Endothelial cell of umbilical vein (primary cell): ENCODE results near the gene ADGRG2. TPM values are rescaled to one million over a fixed set of nuclear protein-coding genes. Genes with fewer than 3 reads are reported as not detected.

ENCODE experiments used
- BruUV-seq: library from RNA; stranded (reverse); fragments of 400-500 nt; replicated peaks from 2 replicates; lab custom pipeline; 2021; lab: Mats Ljungman, UMichigan
- CTCF ChIA-PET: fragments of 300-600, 350-600 bp; sonication (Branson Sonifier 250); formaldehyde crosslinking; loops from one replicate; lab custom pipeline; 2021; ENCODE audit warnings: antibody characterized with exemption, inconsistent platforms; lab: Charles Lee
- POLR2A ChIA-PET: fragments of 300-600, 350-600 bp; sonication (Branson Sonifier 250); formaldehyde crosslinking; loops from one replicate; lab custom pipeline; 2021; ENCODE audit warnings: antibody characterized with exemption, inconsistent platforms; lab: Charles Lee
- DNase-seq: peaks from one replicate; pipeline ENCODE4 v3.0.0-alpha.2; 2011; ENCODE audit warnings: low read depth, low spot score
- FAIRE-seq: peaks from 2 replicates; lab custom pipeline; 2011; peaks lifted over from hg19 to GRCh38; lab: Jason Lieb, UNC
- H2AFZ ChIP-seq: 2 replicates; pipeline ENCODE4 v1.6.0; 2012; ENCODE audit warnings: low read depth, low read length, control low read depth, inconsistent platforms
- H3K27ac ChIP-seq: 2 replicates; pipeline ENCODE4 v1.5.1; 2011; ENCODE audit warnings: low read depth, mild to moderate bottlenecking, control low read depth, low read length, moderate library complexity; ENCODE audit not compliant: insufficient read depth
- H3K27me3 ChIP-seq, 2 experiments: 2 replicates each; pipeline versions ENCODE4 v1.6.0 to v1.6.1; 2011; ENCODE audit warnings: low read length in 2 of 2, mixed read lengths in 1 of 2; ENCODE audit not compliant: control insufficient read depth in 2 of 2, insufficient read depth in 2 of 2
- H3K36me3 ChIP-seq, 2 experiments: 2 replicates in 1 of 2; 3 replicates in 1 of 2; pipeline ENCODE4 v1.5.1; 2011; ENCODE audit warnings: low read length in 2 of 2, mild to moderate bottlenecking in 1 of 2, moderate library complexity in 1 of 2; ENCODE audit not compliant: control insufficient read depth in 2 of 2, insufficient read depth in 2 of 2; ENCODE audit errors: extremely low read depth in 1 of 2
- H3K4me1 ChIP-seq: 3 replicates; pipeline ENCODE4 v1.5.1; 2011; ENCODE audit warnings: mild to moderate bottlenecking, low read length; ENCODE audit not compliant: control insufficient read depth, insufficient read depth; ENCODE audit errors: extremely low read depth
- H3K4me2 ChIP-seq: 2 replicates; pipeline ENCODE4 v1.6.1; 2011; ENCODE audit warnings: low read length, control low read depth, mixed read lengths; ENCODE audit not compliant: insufficient read depth
- H3K4me3 ChIP-seq, 3 experiments: fragments of 200-600 bp in 1 of 3; sonication (generic), shearing (Covaris generic) in 1 of 3; replicated peaks in 1 of 3; 2 replicates each; pipeline ENCODE4 v1.5.1; 2011 to 2016; ENCODE audit warnings: control low read depth in 3 of 3, low read length in 3 of 3, mild to moderate bottlenecking in 2 of 3, inconsistent platforms in 1 of 3, low read depth in 1 of 3, moderate library complexity in 1 of 3; ENCODE audit not compliant: insufficient read depth in 1 of 3
- H3K79me2 ChIP-seq: 2 replicates; pipeline ENCODE4 v1.6.0; 2012; ENCODE audit warnings: low read length, inconsistent platforms; ENCODE audit not compliant: control insufficient read depth, insufficient read depth
- H3K9ac ChIP-seq: replicated peaks from 2 replicates; pipeline ENCODE3; 2011; ENCODE audit warnings: low read length, control low read depth; ENCODE audit not compliant: insufficient read depth; ENCODE audit errors: extremely low read depth
- H3K9me1 ChIP-seq: replicated peaks from 3 replicates; pipeline ENCODE4 v1.6.0; 2011; ENCODE audit warnings: mild to moderate bottlenecking, low read length; ENCODE audit not compliant: control insufficient read depth, insufficient read depth; ENCODE audit errors: extremely low read depth
- H3K9me3 ChIP-seq: replicated peaks from 2 replicates; pipeline ENCODE4 v1.5.1; 2012; ENCODE audit warnings: low read length, inconsistent platforms; ENCODE audit not compliant: control insufficient read depth, insufficient read depth
- H4K20me1 ChIP-seq: replicated peaks from 2 replicates; pipeline ENCODE3; 2011; ENCODE audit warnings: mild to moderate bottlenecking, low read length; ENCODE audit not compliant: control insufficient read depth, insufficient read depth; ENCODE audit errors: extremely low read depth
- CTCF ChIP-seq, 2 donors: IDR thresholded peaks; 1 replicate in 1 of 2; 2 replicates in 1 of 2; pipeline ENCODE4 v1.5.1; 2011; ENCODE audit warnings: low read length in 2 of 2, mild to moderate bottlenecking in 2 of 2, moderate library complexity in 2 of 2, control low read depth in 1 of 2, inconsistent platforms in 1 of 2, low read depth in 1 of 2; ENCODE audit not compliant: insufficient read depth in 1 of 2; ENCODE audit errors: extremely low read depth in 1 of 2
- EZH2 ChIP-seq: IDR thresholded peaks from 2 replicates; pipeline ENCODE4 v1.6.1; 2012; ENCODE audit warnings: borderline replicate concordance, low read depth, mild to moderate bottlenecking, moderate library complexity, low read length, inconsistent platforms; ENCODE audit not compliant: severe bottlenecking
- FOS ChIP-seq: IDR thresholded peaks from 2 replicates; pipeline ENCODE4 v1.6.1; 2011; ENCODE audit warnings: mild to moderate bottlenecking, low read length, moderate library complexity, borderline replicate concordance; ENCODE audit not compliant: insufficient read depth
- GATA2 ChIP-seq: IDR thresholded peaks from 2 replicates; pipeline ENCODE4 v1.7.0; 2011; ENCODE audit warnings: low read depth, mild to moderate bottlenecking, moderate library complexity, mixed read lengths, low read length; ENCODE audit not compliant: insufficient read length, insufficient read depth
- JUN ChIP-seq: IDR thresholded peaks from 2 replicates; pipeline ENCODE4 v1.6.1; 2011; ENCODE audit warnings: borderline replicate concordance, low read depth; ENCODE audit not compliant: insufficient read length, insufficient read depth
- MYC ChIP-seq: IDR thresholded peaks from one replicate; pipeline ENCODE4 v1.6.1; 2011; ENCODE audit warnings: mild to moderate bottlenecking, low read depth, low read length
- POLR2A ChIP-seq: IDR thresholded peaks from 2 replicates; pipeline ENCODE4 v1.6.1; 2012; ENCODE audit warnings: low read depth, mild to moderate bottlenecking, control low read depth, low read length
- POLR2AphosphoS5 ChIP-seq: IDR thresholded peaks from 2 replicates; pipeline ENCODE4 v1.6.1; 2012; ENCODE audit warnings: low read depth, mild to moderate bottlenecking, control low read depth, low read length, moderate library complexity; ENCODE audit not compliant: insufficient read depth
- dilution Hi-C: fragments of 300-500 bp; cut with MboI; formaldehyde crosslinking; loops from one replicate; pipeline ENCODE4 v1.15.0; 2019; ENCODE audit warnings: low sequenced_read_pairs; ENCODE audit not compliant: extremely low pct_ligation_motif_present
- intact Hi-C: fragments of 100-400 bp; cut with micrococcal nuclease; formaldehyde crosslinking; loops from one replicate; pipeline ENCODE4 v1.10.0; 2022
- polyA plus RNA-seq, 4 experiments: library from polyadenylated mRNA; depleted of rRNA in 3 of 4; stranded (reverse) in 3 of 4; unstranded in 1 of 4; fragments of >200 nt; gene quantifications; 2 replicates each; pipeline versions ENCODE4 v1.2.1 to v1.2.3, GENCODE V29; 2011 to 2012; ENCODE audit warnings: missing spikeins in 1 of 4
- total RNA-seq: library from RNA; stranded (reverse); gene quantifications from 2 replicates; pipeline ENCODE4 v1.2.3, GENCODE V29; 2021
- TF ChIP-seq, protein P1 (sequence below): IDR thresholded peaks from 2 replicates; pipeline ENCODE4 v1.6.1; 2011; ENCODE audit not compliant: insufficient read depth, insufficient read length

The ADGRG2 gene
- total and polyA plus RNA-seq, 2 donors (not counting 3 experiments of a cell fraction or from before 2014, with no cell fraction given) = not detected

DNA sequence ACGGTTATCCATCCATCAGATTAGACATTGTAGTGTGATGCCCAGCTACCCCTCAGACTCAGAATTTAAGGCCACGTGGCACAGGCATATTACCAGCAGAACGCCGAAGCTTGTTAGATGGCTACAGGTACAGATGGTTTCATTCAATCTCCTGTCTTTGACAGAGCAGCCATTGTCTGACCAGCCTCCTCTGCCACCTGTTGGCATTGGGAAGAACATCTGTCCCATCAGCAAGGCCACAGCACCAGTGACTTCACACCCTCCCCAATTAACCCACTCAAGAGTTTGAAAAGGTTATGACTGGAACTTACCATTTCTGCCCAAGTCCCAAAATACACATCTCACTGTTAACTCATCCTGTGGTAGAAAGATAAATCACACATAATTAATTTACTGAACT is 116.4 kb downstream of the ADGRG2 start:
- TF ChIP-seq CTCF (IDR thresholded peaks at IDR 0.05; ENCODE audit: extremely low read depth in 1 of 2, insufficient read depth in 1 of 2, low read depth in 1 of 2, low read length in 2 of 2) = no peak
- no peak for TF ChIP-seq JUN
- no peak for TF ChIP-seq MYC
- TF ChIP-seq, protein P1, sequence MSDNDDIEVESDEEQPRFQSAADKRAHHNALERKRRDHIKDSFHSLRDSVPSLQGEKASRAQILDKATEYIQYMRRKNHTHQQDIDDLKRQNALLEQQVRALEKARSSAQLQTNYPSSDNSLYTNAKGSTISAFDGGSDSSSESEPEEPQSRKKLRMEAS = no peak
- TF ChIP-seq GATA2 = no peak
- TF ChIP-seq FOS = no peak
- TF ChIP-seq EZH2 = no peak
- no peak for TF ChIP-seq POLR2AphosphoS5
- no peak for TF ChIP-seq POLR2A
- FAIRE-seq = no peak
- CTCF ChIA-PET = no interaction called here
- intact Hi-C loops (no loop called here), dilution Hi-C loops (no loop called here)
- Histone ChIP-seq H3K4me3 (no peak overlapping the region), H3K27me3 (no peaks in the 10 kb centered on the region), H3K79me2 (no peaks in the 10 kb centered on the region), H3K9ac (no peak overlapping the region), H2AFZ (no peak overlapping the region), H3K36me3 (no peaks in the 10 kb centered on the region), H3K9me3 (no peaks in the 10 kb centered on the region), H3K27ac (no peak overlapping the region), H3K9me1 (no peaks in the 10 kb centered on the region), H3K4me2 (no peak overlapping the region), H4K20me1 (no peaks in the 10 kb centered on the region), H3K4me1 (no peaks in the 10 kb centered on the region)
- BruUV-seq = no TSS peak
- POLR2A ChIA-PET = no interaction called here
- DNase-seq = no peak
